GM21619 (cell line): ENCODE measurements around the gene PATZ1.

Experiments used
- ATAC-seq: cut with Tn5 transposase; IDR thresholded peaks from one replicate; pipeline ENCODE4 v1.9.1; 2021; ENCODE audit not compliant: unreplicated experiment

The PATZ1 gene

DNA sequence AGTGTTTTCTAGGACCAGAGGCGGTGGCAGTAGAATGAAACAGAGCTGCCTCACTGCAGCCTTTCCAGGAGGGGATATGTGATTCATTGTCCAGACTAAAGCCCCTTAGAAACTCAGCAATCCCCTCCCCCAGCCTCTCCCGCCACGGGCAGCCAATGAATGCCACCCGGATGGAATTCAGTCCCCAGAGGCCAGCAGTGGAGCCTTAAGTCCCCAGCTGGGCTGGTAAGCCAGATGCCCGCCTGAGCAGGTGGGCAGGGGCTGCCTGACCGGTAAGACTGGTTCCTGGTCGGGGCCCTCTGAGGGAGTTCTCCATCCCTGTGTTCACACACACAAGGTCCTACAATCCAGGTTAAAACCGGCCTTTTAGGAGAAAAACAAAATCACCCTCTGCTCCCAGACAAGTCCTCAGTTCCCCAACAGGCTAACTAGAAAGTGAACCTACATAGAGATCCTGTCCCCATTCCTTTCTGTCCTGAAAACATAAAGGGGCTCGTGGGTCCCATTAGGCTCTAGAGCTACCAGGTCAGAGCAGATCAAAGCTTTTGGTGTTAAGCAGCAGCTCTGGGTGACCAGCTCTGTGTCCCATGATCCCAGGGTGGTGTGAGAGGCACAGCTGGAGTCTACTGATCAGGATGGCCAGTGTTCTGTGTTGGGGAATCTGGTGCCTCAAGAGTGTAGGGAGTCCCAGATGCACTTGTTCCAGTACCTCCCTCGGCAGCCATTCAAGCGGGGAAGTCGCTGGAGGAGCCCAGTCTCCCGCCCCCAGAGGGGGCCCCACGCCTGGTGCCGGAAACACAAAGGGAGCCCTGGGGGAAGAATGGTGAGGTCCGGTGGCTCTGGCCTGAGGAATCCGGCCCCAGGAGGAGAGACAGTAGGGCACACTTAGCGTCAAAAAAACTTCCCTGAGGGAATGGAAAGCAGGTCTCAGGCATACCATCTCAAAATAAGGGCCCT lies 2.6 kb downstream of the PATZ1 start:
- ATAC-seq: no peak

DNA sequence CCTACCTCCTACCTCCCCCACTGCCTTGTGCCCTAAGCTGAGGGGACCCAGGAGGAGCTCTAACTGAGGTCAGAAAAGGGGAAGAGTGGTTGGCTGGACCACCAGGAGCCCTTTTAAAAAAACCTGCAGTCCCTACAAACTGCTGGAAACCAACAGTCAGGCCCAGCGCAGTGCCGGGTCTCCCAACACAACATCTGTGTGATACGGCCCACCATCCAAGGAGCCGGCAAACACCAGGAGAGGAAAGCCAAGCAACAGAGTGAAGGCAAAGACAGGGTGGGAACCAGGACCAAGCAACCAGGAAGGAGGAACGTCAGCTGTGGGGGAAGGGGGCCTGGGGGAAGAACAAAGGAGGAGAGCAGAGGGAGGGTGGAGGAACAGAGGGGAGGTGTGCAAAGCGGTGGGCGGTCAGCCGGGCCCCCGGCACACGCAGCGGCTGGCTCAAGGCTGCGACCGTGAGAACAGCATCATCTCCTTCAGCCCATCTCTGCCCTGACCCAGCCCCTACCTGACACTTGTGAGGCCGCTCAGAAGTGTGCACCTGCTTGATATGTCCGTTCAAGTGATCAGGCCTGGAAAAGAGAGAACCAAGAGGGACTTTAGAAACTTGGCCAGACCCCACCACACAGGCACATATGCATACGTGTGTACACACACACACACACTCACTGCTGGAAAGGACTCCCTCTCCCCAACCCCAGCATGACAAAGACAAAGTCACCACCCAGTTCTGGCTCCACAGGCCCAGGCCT lies 3.6 kb downstream of the PATZ1 start:
- ATAC-seq: no peak

DNA sequence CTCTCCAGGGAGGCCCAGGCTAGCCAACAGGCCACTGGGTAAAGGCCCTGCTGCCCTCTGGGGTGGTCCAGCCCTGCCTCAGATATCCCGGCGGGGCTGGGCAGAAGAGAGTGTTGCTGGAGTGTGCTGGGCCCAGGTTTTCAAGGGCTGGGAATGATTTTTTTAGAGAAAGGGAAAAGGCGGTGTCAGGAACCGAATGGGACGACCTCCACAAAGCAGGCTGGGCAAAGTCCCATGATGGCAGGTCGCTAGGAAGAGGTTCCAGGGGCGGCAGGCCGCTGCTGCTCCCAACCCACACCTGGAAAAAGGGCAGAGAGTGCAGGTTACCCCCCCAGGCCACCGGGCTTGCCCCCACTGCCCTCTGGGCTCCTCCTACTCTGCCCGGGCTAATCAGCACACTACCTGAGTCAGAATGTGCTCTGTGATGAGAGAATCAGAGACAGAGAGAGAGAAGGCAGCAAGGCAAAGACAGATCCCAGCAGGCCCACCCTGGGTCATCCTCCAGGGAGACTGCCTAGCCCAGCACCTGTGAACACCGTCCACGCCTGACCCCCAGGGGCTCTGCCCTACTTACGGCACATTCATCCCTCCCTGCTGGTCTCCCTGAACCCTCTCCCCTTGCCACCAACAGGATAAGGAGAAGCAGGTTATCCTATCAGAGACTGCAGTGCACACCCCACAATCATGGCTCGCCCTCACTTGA lies 4.6 kb downstream of the PATZ1 start:
- no peak for ATAC-seq

DNA sequence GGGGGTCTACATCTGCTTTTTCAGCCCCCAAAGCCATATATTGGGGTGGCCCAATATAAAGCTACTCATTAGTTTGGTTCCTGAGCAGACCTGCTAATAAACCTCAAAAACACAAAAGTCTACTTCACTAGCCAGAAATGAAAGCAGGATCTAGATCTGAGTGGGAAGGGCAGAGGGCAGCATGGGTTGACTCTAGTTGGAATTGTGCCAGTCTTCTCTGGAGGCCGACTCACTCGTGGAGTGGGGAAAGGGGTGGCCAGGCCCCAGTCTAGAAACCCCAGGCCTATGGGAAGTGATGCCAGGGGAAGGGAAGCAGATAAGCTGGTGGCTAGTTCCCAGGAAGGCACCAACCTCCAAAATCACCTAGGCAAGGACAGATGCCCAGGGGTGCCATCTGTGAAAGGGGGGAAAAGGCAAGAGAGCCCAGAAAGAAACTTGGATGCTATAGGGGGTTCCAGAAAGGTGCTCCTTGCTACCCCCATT lies 5.3 kb downstream of the PATZ1 start:
- no peak for ATAC-seq

GRCh38 chr22:31340360-31340759 lies 5.8 kb downstream of the PATZ1 start:
- no peak for ATAC-seq

- ATAC-seq: no peak
These were observed 6.9 kb downstream of the PATZ1 start for GRCh38 chr22:31339148-31339832.

DNA sequence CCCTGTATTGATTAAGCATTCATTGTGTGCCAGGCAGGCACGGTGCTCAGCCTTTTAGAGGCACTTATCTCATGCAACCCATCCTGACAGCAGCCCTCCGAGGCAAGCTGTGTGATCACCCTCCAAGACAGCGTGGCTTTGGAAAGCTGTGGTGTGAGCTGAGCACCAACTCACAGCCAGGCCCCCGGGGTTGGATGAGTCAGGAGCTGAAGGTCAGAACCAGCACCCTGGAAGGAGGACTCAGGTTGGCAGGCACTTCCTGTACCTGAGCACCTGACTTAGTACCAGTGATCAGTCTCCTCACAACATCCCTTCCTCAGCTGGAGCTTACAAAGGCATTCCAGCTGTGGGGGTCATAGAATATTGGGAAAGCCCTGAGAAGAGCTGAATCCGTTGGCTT lies 9.0 kb downstream of the PATZ1 start:
- no peak for ATAC-seq

GRCh38 chr22:31334329-31334728 lies 11.8 kb downstream of the PATZ1 start:
- ATAC-seq: no peak

GRCh38 chr22:31333641-31334040 lies 12.5 kb downstream of the PATZ1 start:
- ATAC-seq: no peak

- ATAC-seq: no peak
These were observed 13.3 kb downstream of the PATZ1 start for GRCh38 chr22:31332886-31333285.

GRCh38 chr22:31332010-31332409 lies 14.1 kb downstream of the PATZ1 start:
- no peak for ATAC-seq

GRCh38 chr22:31329453-31330215 lies 16.5 kb downstream of the PATZ1 start:
- ATAC-seq: no peak

GRCh38 chr22:31329029-31329428 lies 17.1 kb downstream of the PATZ1 start:
- ATAC-seq: no peak

- no peak for ATAC-seq
These were observed 17.6 kb downstream of the PATZ1 start for GRCh38 chr22:31328544-31328960.

- ATAC-seq: no peak
These were observed 18.2 kb downstream of the PATZ1 start for GRCh38 chr22:31327806-31328543.

DNA sequence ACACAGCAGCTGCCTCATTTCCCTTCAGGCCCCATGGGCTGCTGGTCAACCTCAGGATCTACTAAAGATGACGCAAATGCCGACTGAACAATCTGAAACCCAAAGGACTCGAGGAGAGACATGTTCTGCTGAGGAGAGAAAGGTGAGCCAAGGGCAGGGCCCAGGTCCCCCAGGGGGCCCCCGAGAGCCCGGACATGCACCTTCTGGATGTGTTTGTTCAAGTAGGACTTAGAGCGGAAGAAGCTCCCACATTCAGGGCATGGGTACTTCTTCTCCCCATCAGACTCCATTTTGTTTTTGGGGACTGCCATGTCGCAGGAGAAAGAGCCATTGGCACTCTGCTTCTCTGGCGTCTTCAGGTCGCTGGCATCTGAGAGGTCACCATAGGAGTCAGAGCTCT lies 19.3 kb downstream of the PATZ1 start:
- ATAC-seq: no peak

DNA sequence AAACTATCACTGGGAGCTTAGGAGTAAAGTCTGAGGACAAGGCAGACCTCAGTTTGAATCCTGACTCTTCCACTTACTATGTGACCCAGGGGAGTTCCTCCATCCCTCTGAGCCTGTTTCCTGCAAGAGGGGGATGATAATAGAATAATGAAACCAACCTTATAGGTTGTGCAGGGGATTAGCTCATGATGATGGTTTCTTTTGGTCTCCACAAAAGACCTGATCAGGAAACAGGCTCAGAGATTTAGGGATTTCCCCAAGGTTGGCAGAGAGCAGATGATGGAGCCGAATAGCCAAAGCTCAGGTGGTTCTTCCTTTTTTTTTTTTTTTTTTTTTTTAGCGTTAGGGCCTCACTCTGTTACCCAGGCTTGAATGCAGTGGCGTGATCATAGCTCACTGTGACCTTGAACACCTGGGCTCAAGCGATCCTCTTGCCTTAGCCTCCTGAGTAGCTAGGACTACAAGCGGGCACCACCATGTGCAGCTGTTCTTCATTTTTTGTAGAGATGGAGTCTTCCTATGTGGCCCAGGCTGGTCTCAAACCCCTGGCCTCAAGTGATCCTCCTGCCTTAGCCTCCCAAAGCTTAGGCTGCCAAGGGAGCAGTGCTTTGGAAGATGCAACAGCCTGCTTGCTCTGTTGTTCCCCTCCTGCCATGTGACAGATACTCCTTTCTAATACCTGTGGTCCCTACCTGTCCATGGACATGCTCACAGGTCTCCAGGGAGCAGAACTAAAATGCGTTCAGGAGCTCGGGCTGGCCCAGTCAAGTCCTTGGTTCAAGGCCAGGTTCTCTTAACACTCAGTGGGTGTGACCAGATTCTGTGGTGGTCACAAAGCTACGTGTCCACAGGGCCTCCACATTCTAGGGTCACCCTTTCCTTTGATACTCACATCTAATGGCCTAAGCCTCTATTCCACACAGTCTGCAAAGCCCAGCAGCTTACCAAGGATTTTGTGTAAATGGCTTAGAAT lies 22.3 kb downstream of the PATZ1 start:
- no peak for ATAC-seq

DNA sequence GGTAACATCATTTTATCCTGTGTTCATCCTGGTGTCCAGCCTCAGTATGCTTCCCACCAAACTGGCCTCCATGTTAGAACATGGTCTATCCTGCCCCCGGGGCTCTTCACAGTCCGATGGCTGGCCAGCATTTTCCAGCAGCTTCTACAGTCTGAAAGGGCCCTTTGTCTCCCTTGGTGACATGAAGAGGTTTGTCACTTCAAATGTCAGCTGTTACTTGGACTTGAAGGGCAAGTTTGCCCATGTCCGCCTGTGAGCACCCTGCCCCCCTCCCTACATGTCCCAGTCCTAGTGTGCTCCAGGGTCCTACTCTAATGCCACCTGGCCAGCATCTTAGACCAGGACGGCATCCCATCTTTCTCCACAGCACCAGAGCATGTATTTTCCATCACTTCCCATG lies 24.7 kb downstream of the PATZ1 start:
- ATAC-seq: no peak
